ENCODE data around the gene INO80.
A peak's percentile ranks its signal among the peaks of the same experiment; 100 is the strongest.

The INO80 gene

DNA sequence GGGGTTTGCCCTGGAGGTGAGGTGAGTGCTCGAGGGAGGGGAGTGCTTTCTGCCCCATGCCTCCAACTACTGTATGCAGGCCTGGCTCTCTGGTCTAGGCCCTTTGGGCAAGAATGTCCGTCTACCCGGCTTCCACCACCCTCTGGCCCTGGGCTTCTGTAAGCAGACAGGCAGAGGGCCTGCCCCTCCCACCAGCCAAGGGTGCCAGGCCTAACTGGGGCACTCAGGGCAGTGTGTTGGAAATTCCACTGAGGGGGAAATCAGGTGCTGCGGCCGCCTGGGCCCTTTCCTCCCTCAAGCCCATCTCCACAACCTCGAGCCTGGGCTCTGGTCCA lies 177.6 kb downstream of the INO80 start:
- no peak for DNase-seq (ENCODE audit: low spot score)
- H3K27ac ChIP-seq: peak overlapping the region in 1 of 2 donors; percentile 69
- TF ChIP-seq, protein P1, sequence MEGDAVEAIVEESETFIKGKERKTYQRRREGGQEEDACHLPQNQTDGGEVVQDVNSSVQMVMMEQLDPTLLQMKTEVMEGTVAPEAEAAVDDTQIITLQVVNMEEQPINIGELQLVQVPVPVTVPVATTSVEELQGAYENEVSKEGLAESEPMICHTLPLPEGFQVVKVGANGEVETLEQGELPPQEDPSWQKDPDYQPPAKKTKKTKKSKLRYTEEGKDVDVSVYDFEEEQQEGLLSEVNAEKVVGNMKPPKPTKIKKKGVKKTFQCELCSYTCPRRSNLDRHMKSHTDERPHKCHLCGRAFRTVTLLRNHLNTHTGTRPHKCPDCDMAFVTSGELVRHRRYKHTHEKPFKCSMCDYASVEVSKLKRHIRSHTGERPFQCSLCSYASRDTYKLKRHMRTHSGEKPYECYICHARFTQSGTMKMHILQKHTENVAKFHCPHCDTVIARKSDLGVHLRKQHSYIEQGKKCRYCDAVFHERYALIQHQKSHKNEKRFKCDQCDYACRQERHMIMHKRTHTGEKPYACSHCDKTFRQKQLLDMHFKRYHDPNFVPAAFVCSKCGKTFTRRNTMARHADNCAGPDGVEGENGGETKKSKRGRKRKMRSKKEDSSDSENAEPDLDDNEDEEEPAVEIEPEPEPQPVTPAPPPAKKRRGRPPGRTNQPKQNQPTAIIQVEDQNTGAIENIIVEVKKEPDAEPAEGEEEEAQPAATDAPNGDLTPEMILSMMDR (IDR thresholded peaks at IDR 0.05): no peak
- H3K4me3 ChIP-seq: no peak overlapping the region

DNA sequence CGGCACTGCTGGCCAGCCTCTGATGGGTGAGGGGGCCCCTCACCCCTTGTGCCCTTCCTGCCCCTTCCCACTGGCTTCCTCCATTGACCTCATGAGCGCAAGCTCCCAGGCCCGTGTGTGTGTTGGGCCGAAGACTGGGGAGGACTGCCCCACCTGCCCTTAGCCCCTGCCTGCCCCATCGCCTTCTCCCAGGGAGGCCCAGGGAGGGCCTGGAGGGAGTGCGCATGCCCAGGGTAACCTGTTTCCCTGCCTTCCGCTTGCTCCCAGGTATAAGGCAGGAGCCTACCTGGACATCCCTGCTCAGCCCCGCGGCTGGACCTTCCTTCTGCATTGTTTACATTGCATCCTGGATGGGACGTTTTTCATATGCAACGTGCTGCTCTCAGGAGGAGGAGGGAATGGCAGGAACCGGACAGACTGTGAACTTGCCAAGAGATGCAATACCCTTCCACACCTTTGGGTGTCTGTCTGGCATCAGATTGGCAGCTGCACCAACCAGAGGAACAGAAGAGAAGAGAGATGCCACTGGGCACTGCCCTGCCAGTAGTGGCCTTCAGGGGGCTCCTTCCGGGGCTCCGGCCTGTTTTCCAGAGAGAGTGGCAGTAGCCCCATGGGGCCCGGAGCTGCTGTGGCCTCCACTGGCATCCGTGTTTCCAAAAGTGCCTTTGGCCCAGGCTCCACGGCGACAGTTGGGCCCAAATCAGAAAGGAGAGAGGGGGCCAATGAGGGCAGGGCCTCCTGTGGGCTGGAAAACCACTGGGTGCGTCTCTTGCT lies 178.1 kb downstream of the INO80 start:
- Histone ChIP-seq H3K27ac (peak overlapping the region in 1 of 2 donors; percentile 69), H3K4me3 (no peak overlapping the region)
- DNase-seq (ENCODE audit: low spot score): no peak
- TF ChIP-seq, protein P1 (IDR thresholded peaks at IDR 0.05): no peak

DNA sequence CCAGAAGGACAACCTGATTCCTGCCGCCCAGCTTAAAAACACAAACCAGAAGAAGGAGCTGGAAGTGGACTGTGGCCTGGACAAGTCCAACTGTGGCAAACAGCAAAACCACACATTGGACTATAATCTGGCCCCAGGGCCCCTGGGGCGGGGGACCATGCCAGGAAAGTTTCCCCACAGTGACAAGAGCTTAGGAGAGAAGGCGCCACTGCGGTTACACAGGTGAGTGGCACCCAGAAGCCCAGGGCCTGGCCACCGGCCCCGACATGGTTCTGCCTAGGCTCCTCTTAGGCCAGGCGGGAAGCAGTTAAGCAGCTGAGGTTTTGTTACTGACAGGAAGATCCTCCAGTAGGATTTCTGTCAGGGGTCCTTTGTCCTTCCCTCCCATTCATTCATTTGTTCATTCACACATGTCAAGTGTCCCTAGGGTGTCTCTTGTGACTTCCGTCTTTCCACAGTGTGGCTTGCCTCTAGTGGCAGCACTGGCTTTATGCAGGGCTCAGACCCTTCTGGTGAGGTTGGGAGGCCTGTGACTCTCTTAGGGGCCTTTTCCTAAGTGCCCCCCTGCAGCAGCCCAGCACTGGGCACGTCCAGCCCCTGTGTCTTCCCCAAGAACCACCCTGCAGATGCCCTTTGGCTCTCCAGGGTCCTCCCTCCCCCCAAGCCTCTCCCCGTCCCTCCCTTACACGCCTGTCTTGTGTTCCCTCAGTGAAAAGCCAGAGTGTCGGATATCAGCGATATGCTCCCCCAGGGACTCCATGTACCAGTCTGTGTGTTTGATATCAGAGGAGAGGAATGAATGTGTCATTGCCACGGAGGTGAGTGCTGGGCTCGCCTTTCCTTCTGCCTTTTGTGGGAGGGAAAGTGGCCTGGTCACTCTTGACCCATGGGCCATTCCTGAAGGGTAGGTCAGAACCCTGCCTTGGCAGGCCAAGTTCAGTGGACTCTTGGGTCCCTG lies 179.1 kb downstream of the INO80 start:
- DNase-seq (ENCODE audit: low spot score): no peak
- TF ChIP-seq, protein P1 (IDR thresholded peaks at IDR 0.05): no peak
- Histone ChIP-seq H3K4me3 (no peak overlapping the region), H3K27ac (peak overlapping the region in 1 of 2 donors; percentile 69)

DNA sequence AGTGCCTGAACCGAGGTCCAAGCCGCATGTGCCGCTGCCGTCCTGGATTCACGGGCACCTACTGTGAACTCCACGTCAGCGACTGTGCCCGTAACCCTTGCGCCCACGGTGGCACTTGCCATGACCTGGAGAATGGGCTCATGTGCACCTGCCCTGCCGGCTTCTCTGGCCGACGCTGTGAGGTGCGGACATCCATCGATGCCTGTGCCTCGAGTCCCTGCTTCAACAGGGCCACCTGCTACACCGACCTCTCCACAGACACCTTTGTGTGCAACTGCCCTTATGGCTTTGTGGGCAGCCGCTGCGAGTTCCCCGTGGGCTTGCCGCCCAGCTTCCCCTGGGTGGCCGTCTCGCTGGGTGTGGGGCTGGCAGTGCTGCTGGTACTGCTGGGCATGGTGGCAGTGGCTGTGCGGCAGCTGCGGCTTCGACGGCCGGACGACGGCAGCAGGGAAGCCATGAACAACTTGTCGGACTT lies 179.8 kb downstream of the INO80 start:
- Histone ChIP-seq H3K4me3 (no peak overlapping the region), H3K27ac (peak overlapping the region in 1 of 2 donors; percentile 69)
- DNase-seq (ENCODE audit: low spot score): no peak
- TF ChIP-seq, protein P1 (IDR thresholded peaks at IDR 0.05): no peak

DNA sequence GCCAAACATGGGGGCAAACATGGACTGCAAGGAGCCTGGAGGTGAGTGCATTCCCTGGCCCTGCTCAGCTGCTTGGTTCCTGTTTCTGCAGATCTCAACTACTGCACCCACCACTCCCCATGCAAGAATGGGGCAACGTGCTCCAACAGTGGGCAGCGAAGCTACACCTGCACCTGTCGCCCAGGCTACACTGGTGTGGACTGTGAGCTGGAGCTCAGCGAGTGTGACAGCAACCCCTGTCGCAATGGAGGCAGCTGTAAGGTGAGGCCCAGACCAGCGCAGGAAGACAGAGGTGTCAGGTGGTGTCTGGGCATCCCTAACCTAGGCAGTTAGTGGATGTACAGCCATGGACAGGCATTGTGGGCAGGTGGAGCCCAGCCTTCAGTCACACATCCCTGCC lies 181.6 kb downstream of the INO80 start:
- Histone ChIP-seq H3K4me3 (no peak overlapping the region), H3K27ac (no peak overlapping the region)
- TF ChIP-seq, protein P1 (IDR thresholded peaks at IDR 0.05): no peak
- DNase-seq (ENCODE audit: low spot score): no peak

DNA sequence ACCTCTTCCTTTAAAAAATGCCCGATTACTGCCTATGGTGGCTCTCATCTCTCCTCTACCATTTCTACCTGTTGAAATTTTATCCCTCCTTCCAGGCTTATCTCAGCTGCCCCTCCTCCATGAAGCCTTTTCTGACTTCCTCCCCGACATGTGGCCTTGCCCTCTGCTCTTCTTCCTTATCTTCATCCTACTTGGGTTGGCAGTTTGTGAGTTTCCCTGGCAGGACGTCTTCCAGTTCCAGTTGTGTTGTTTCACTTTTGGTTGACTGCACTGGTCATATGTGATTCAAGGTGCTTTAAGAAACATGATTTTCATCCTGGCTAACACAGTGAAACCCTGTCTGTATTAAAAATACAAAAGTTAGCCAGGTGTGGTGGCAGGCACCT lies 182.6 kb downstream of the INO80 start:
- H3K4me3 ChIP-seq: no peak overlapping the region

More for the DNA sequence above, 182.6 kb downstream of the INO80 start:
- TF ChIP-seq, protein P1 (IDR thresholded peaks at IDR 0.05): no peak
- H3K27ac ChIP-seq: no peak overlapping the region
- no peak for DNase-seq (ENCODE audit: low spot score)
